AG04450 (cell line): ENCODE measurements around the gene MAD1L1. TPM values are rescaled to one million over a fixed set of nuclear protein-coding genes. Genes with fewer than 3 reads are reported as not detected.

Experiments
- CTCF ChIA-PET: fragments of 300-600, 350-600 bp; formaldehyde crosslinking; extraction: SDS; loops from one replicate; lab custom pipeline; 2022; ENCODE audit warnings: antibody characterized with exemption, inconsistent platforms; lab: Charles Lee
- POLR2A ChIA-PET: fragments of 350-600 bp; formaldehyde crosslinking; extraction: SDS; loops from one replicate; lab custom pipeline; 2021; ENCODE audit warnings: antibody characterized with exemption, inconsistent platforms; lab: Yijun Ruan, JAX
- DNase-seq: peaks from one replicate; pipeline ENCODE4 v3.0.0-alpha.2; 2011; ENCODE audit warnings: low read depth, low spot score
- H3K27ac ChIP-seq: one replicate; pipeline ENCODE4 v1.5.1; 2012; ENCODE audit warnings: low read depth, low read length, control low read depth
- H3K27me3 ChIP-seq: one replicate; pipeline ENCODE4 v1.6.0; 2012; ENCODE audit warnings: low read length; ENCODE audit not compliant: control insufficient read depth, insufficient read depth
- H3K4me3 ChIP-seq: 2 replicates; pipeline ENCODE4 v1.5.1; 2011; ENCODE audit warnings: mild to moderate bottlenecking, low read depth, low read length, control low read depth
- H3K9me3 ChIP-seq: 2 replicates; pipeline ENCODE4 v1.5.1; 2012; ENCODE audit warnings: low read length; ENCODE audit not compliant: control insufficient read depth, insufficient read depth
- polyA plus RNA-seq: library from polyadenylated mRNA; depleted of rRNA; stranded (reverse); fragments of >200 nt; gene quantifications from 2 replicates; pipeline ENCODE4 v1.2.3, GENCODE V29; 2011
- TF ChIP-seq, protein P1 (sequence below): IDR thresholded peaks from 2 replicates; pipeline ENCODE4 v1.5.1; 2011; ENCODE audit warnings: low read depth, low read length, control low read depth, inconsistent platforms

MAD1L1 gene
- polyA plus RNA-seq, 1 experiment: 11.9 TPM

DNA sequence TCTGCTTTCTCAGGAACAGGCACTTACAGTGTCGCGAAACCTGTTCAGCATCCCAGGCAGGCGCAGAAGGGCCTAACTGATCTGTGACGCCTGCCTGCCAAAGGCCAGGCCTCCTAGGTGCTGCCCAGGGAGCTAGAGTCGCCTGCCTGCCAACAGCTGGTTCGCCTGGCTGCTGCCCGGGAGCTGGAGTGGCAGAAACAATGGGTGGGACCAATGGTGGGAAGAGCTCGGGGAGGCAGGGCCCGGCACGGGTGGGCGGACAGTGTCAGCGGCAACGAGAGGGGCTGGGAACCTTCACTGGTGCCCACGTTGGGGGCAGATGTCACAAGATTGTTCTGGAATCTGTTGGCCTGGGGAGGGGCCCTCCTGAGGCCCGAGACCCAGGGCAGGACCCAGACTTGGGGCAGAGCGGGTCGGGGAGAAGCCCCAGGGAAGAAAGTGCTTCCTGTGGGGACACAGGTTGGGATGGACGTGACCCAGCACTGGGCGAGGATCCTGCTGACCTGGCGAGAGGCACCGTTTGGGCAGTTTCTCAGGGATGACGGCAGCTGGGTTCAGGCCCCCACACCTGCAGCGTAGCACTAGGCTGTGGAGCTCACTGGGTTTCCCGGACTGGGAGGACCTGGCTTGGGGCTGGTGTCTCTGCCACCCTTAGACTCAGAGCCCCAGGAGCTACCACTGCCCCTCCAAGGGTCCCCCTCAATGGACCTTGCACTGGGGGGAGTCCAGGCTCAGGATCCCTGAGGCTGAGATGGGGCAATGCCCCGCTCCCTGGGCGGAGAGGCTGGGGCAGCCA, 380.8 kb downstream of the MAD1L1 start:
- no peak overlapping the region for H3K27ac ChIP-seq
- no peak overlapping the region for H3K4me3 ChIP-seq
- ChIA-PET CTCF (no interaction called here), POLR2A (no interaction called here)
- H3K9me3 ChIP-seq: peaks cover 16% of the 10 kb centered on the region
- H3K27me3 ChIP-seq: no peaks in the 10 kb centered on the region
- TF ChIP-seq, protein P1, sequence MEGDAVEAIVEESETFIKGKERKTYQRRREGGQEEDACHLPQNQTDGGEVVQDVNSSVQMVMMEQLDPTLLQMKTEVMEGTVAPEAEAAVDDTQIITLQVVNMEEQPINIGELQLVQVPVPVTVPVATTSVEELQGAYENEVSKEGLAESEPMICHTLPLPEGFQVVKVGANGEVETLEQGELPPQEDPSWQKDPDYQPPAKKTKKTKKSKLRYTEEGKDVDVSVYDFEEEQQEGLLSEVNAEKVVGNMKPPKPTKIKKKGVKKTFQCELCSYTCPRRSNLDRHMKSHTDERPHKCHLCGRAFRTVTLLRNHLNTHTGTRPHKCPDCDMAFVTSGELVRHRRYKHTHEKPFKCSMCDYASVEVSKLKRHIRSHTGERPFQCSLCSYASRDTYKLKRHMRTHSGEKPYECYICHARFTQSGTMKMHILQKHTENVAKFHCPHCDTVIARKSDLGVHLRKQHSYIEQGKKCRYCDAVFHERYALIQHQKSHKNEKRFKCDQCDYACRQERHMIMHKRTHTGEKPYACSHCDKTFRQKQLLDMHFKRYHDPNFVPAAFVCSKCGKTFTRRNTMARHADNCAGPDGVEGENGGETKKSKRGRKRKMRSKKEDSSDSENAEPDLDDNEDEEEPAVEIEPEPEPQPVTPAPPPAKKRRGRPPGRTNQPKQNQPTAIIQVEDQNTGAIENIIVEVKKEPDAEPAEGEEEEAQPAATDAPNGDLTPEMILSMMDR: no peak
- DNase-seq: no peak

GRCh38 chr7:1850976-1851571, 381.7 kb downstream of the MAD1L1 start:
- DNase-seq: no peak
- TF ChIP-seq, protein P1: no peak
- ChIA-PET CTCF (no interaction called here), POLR2A (no interaction called here)
- Histone ChIP-seq H3K9me3 (peaks cover 8% of the 10 kb centered on the region), H3K27me3 (no peaks in the 10 kb centered on the region), H3K4me3 (no peak overlapping the region), H3K27ac (no peak overlapping the region)

DNA sequence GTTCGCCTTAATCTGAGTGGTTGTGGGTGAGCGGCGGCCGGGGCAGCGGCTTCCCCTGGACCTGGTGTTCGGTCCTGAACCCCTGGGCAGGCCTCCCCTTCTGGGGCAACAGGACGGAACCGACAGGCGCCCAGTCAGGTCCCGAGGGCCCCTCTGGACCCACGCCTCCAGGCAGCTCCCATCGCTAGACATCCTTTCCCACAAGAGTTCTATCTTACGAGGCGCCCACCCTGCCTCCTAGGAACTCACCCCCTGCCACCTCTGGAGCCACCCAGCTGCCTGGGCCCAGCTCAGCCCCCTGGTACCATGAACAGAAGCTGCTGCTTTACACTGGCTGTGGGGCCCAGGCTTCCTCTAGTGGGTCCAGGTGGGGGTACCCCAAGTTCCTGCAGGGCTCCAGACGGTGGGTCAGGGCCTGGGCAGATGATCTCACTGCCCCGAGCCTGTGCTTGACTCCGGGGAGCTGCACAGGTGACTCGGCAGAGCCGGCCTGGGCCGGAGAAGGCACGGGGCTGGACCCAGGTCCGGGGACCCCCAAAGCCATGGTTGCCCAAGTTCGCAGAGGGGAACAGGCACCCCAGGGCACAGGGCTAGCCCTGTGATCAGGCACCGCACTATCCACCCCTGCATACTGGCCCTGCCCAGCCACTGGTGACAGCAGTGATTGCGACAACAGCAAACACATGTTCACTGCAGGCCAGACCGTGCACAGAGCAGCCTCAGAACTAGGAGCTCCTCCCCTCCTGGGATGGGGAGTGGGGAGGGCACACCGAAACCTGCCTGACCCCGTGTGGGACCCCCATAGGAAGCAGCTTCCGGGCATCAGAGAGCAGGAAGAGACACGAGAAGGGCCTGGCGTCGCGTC, 382.4 kb downstream of the MAD1L1 start:
- no peak for DNase-seq
- TF ChIP-seq, protein P1: no peak
- ChIA-PET CTCF (no interaction called here), POLR2A (no interaction called here)
- Histone ChIP-seq H3K27me3 (no peaks in the 10 kb centered on the region), H3K9me3 (peaks cover under 1% of the 10 kb centered on the region; the same call in 1 of the 2 replicates), H3K4me3 (no peak overlapping the region), H3K27ac (no peak overlapping the region)

DNA sequence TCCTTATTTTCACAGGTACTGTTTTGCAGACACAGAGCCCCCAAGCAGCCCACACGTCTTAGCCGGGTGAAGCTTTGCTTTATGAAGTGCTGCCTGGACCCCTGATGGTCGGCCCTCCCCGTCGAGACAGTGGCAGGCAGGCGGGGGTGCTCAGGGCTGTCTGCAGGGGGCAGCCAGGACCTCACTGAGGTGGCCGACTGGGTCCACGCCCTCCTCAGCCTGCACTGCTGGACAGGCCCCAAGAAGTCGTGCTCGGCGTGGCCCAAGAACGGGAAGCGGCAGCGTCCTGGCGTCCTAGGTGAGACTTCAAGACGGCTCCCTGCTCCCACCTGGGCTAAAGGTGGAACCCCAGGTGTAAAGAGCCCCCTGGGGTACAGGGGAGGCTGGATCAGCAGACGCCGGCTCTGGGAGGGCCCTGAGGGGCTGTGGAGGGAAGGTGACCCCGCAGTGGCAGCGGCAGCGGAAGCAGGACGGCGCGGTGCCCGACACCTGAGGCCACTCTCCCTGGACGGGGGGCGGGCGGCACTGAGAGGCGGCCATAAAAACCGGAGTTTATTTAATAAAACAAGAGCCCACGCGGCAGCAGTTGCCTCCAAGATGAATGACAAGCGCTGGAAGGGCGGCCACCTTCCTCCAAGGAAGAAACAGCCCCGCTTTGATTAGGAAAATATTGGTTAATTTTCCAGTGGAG, 383.2 kb downstream of the MAD1L1 start:
- POLR2A ChIA-PET: no interaction called here
- CTCF ChIA-PET: no interaction called here
- no peak overlapping the region for H3K27ac ChIP-seq
- TF ChIP-seq, protein P1: no peak
- no peak for DNase-seq
- no peaks in the 10 kb centered on the region; the same call in 1 of the 2 replicates for H3K9me3 ChIP-seq
- no peaks in the 10 kb centered on the region for H3K27me3 ChIP-seq
- no peak overlapping the region for H3K4me3 ChIP-seq
